Amygdala (tissue), 56 donors: ENCODE measurements around the gene CREM.
"Not testable (repeated sequence)": the region's sequence is repeated elsewhere in the genome, so short reads cannot be mapped to it uniquely, and the experiment has no call there.

Experiments used
- DNase-seq, 56 donors: peaks; one replicate each; lab custom pipeline; 2025; lab: John Stamatoyannopoulos, UW

Gene CREM

DNA sequence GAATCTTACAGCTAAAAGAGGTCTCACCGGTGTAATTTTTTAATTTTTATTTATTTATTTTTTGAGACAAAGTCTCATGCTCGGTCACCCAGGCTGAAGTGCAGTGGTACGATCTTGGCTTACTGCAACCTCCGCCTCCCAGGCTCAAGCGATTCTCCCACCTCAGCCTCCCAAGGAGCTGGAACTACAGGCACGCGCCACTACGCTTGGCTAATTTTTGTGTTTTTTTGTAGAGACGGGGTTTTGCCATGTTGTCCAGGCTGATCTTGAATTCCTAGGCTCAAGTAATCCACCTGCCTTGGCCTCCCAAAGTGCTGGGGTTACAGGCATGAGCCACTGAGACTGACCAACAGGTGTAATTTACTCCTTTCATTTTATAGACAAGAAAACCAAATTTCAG is 90.3 kb downstream of the CREM start:
- not testable (repeated sequence) for DNase-seq

GRCh38 chr10:35217455-35217854 is 90.8 kb downstream of the CREM start:
- DNase-seq, result peak in 1 of 56 donors; percentile 31

- peak in 48 of 56 donors; percentile 9 to 90 (median 54) for DNase-seq
Measured at GRCh38 chr10:35218339-35218955, 91.8 kb downstream of the CREM start.

DNA sequence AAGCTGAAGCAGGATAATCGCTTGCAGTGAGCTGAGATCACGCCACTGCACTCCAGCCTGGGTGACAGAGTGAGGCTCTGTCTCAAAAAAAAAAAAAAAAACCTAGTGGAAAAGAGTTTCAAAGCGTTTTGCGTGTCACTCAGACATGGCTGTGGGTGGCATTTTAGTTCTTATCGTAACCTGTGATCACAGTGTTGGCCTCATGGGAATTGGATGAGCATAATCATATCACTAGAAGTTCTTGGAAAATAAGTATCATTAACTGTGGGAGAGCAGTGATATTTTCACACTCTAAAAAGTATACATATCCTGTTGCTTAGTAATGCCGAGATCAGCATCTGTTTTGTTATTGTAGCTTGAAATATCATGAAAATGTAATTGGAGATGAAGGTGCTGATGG is 92.6 kb downstream of the CREM start:
- no peak for DNase-seq

DNA sequence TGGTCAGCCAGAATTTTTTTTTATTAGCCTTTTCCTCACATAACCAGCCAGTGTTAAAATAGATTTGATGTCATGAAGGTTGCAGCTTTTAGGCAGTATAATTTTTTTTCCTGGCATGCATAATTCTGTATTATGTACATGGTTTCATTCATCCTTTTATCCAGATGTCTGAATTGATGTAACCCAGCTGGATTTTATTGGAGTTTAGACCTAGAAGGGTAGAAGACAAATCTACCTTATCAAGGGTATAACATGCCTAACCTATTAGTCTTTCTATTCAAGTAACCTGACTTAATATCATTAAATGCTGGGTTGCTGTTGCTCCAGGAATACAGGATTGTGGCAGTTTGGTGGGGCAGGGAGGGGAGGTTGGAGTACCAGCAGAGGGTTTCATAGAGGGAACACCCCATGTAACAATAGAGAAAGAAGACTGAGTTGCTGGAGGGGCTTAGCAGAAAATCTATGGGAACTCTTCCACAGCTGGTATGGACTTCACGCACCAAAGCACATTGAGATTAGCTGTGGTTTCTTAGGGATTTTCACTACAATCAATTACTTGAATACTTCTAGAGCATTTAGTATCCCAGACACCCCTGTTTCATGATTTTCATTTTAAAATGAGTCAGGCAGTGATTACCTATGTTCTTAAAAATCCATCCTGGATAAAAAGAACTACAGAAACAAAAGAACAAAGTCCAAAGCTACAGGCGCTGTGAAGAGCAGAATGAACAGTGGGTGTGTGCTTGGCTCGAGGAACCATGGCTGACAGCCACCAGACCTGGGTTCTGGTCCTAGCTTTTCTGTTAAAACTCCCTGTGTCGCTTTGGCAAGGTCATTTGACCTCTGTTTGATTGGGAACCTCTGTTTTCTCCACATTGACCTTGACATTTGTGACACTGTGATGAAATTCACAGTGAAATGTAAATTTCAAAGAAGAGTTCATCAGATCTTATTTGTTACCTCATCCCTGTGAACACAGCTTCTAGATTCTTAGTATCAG is 93.5 kb downstream of the CREM start:
- DNase-seq, result no peak

DNA sequence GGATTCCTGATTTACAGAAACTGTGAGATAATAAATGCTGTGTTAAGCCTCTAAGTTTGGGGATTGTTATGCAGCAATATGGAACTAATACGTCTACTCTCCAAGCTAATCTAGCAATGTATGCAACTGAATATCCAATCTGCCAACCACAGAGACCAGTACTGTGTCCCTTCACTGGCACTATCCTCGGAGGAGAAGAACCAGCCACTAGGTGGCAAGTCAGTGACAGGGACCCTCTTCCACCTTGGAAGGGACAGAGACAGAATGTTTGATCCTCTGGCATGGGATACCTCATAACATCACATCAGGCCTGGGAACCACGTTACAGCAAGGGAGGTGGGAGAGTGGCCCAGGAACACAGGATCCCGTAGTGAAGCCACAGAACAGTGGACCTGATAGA is 96.4 kb downstream of the CREM start:
- no peak for DNase-seq

GRCh38 chr10:35224045-35224740 is 97.5 kb downstream of the CREM start:
- DNase-seq, result no peak

- DNase-seq, result no peak
Measured at GRCh38 chr10:35225204-35225603, 98.6 kb downstream of the CREM start.

- no peak for DNase-seq
Measured at GRCh38 chr10:35226507-35226906, 99.9 kb downstream of the CREM start.

DNA sequence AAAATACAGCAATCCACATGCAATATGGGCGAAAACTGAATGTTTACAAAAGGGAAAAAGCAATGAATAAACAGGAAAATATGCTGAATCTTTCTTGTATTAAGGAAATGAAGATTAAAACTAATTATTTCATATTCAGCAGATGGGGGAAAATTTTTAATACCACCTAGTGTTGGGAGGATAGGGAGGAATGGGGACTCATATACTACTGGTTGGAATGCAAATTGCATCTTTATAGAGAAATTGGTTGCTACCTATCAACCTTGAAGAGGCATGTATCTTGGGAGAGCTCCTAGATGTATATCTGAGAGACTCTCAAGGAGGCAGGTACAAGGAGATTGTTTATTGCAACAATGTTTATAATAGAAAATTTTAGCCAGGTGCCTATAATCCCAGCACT is 101.4 kb downstream of the CREM start:
- DNase-seq, result no peak

DNA sequence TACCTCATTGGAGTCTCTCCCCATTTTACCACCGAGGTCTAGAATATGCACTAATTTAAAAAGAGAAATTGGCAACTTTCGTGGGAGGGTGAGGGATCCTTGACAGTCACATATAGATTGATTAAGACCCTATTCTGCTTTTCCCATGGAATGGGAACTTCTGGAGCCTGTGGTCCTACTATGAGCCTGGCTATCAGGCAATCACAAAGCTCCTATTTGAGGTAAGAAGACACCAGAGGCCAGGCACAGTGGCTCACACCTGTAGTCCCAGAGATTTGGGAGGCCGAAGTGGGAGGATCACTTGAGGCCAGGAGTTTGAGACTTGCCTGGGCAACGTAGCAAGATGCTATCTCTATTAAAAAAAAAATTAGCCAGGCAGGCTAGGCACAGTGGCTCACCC is 105.0 kb downstream of the CREM start:
- no peak for DNase-seq

DNA sequence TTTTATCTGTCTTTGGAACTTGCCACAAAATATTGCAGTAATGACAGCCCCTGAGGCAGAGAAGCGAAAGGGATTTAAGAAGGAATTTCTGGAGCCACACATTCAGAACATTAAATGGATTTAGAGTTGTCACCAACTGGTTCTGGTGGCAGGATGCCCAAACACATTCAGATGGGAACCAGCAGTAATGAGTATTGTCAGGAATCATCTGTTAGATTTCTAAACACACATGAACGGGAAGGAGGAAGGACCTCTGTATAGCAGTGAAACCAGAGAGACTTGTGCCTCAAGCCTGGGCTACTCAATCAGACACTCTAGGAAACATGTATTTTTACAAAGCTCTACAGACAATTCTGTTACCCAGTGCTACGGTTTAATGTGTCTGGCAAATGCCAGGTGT is 105.9 kb downstream of the CREM start:
- DNase-seq, result peak in 1 of 56 donors; percentile 38

GRCh38 chr10:35234073-35234472 is 107.4 kb downstream of the CREM start:
- DNase-seq, result no peak

DNA sequence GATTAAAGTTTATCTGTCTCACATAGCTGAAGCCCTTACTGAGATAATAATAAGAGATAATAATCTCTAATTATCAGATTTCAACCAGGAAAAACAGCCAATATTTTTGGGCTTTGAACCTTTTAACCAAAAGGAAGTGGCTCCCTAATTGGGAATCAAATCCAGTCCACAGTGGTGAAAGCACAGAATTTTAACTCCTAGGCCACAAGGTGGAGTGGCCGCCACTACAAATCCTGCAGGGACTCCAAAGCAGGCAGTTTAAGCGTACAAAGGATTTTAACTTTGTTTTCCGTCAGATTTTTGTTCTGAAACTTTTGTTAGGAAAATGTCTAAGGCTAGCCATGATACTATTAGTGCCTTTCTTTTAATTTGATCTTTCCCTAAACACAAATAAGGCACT is 110.1 kb downstream of the CREM start:
- no peak for DNase-seq

DNA sequence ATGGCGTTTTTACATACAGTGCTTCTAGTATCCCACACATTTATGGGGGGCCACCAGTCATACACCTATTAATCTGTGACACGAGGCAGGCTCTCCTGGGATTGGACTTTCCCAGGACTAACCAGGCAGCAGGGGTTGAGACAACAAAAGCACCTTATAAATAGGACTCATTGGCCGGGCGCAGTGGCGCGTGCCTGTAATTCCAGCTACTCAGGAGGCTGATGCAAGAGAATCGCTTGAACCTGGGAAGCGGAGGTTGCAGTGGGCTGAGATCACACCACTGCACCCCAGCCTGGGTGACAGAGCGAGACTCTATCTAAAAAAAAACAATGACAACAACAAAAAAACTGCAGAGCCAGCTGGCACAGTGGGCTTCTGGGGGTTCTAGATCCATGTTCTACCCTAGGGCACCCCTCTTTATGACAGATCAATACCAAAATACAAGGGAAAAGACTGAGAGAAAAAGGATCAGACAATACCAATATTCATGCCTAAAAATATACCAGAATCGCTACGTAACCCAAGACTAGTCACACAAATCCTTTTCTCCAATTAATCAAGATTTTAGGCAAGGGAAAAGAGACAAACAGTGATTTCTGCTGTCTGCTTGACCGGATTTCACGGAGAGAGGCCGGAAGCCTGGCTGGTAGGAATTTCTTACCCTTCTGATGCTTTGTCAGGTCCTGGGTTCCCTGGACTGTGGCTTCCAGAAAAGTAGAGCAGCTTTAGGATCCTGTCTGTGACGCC is 111.3 kb downstream of the CREM start:
- DNase-seq, result no peak

DNA sequence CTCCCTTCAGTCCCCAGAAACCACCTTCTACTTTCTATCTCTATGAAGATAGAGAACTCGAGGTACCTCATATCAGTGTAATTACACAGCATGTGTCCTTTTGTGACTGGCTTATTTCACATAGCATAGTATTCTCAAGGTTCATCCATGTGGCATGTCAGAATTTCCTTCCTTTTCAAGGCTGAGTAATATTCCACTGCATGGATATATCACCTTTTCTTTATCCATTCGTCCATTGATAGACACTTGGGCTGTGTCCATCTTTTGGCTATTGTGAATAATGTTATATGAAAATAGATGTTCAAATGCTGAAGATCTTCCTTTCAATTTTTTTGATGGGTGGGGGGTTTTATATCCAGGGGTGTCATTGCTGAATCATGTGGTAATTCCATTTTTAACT is 117.9 kb downstream of the CREM start:
- no peak for DNase-seq

GRCh38 chr10:35246770-35247343 is 120.2 kb downstream of the CREM start:
- no peak for DNase-seq

DNA sequence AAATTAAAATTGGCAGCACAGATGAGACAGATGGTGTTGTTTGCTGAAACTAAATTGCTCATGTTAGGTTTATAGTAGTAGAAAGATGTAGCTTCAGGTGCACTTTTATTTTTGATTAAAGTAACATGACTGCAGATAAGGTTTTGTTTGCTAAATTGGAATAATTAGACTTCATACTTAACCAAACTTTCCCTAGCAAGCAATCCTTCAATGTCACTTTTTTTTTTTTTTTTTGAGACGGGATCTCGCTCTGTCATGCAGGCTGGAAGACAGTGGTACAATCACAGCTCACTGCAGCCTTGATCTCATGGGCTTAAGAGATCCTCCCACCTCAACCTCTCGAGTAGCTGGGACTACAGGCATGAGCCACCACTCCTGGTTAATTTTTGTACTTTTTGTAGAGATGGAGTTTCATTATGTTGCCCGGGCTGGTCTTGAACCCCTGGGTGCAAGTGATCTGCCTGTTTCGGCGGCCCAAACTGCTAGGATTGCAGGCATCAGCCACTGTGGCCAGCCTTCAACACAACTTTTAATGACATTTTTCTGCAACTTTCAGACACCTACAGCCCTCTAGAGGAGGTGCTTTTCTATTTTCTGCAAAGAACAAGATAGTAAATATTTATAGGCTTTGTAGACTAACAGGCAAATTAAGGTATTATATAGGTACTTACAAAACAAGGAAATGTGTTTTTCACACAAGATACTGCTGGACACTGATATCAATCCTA is 124.9 kb downstream of the CREM start:
- no peak for DNase-seq
